SJCRH30 (cell line): Measurements from ENCODE around the gene CERS5. TPM values are rescaled to one million over a fixed set of nuclear protein-coding genes. Genes with fewer than 3 reads are reported as not detected.
A peak's percentile ranks its signal among the peaks of the same experiment; 100 is the strongest.
"Not testable (repeated sequence)": the region's sequence is repeated elsewhere in the genome, so short reads cannot be mapped to it uniquely, and the experiment has no call there.

Experiments used
- DNase-seq, 2 experiments: peaks; one replicate each; pipeline ENCODE4 v3.0.0-alpha.2; 2015 to 2020
- H3K27ac ChIP-seq: fragments of 250-450 bp; sonication (Bioruptor Pico); 2 replicates; pipeline ENCODE4 v1.5.1; 2020; ENCODE audit warnings: mild to moderate bottlenecking, moderate library complexity
- H3K27me3 ChIP-seq: fragments of 250-450 bp; sonication (Bioruptor Pico); 2 replicates; pipeline ENCODE4 v1.5.1; 2020; ENCODE audit warnings: mild to moderate bottlenecking, moderate library complexity
- H3K36me3 ChIP-seq: fragments of 250-450 bp; sonication (Bioruptor Pico); 2 replicates; pipeline ENCODE4 v1.5.1; 2020; ENCODE audit warnings: mild to moderate bottlenecking, moderate library complexity
- H3K4me1 ChIP-seq: fragments of 250-450 bp; sonication (Bioruptor Pico); 2 replicates; pipeline ENCODE4 v1.5.1; 2020; ENCODE audit warnings: mild to moderate bottlenecking, moderate library complexity
- H3K4me3 ChIP-seq: fragments of 250-450 bp; sonication (Bioruptor Pico); 2 replicates; pipeline ENCODE4 v1.5.1; 2020; ENCODE audit warnings: mild to moderate bottlenecking, moderate library complexity
- H3K9me3 ChIP-seq: fragments of 250-450 bp; sonication (Bioruptor Pico); replicated peaks from 2 replicates; pipeline ENCODE4 v1.5.1; 2020; ENCODE audit warnings: mild to moderate bottlenecking, moderate library complexity
- total RNA-seq: library from RNA; depleted of rRNA; stranded (reverse); fragments of >200 nt; shearing (Covaris generic); gene quantifications from 2 replicates; pipeline ENCODE4 v1.2.3, GENCODE V29; 2014

The CERS5 gene
- total RNA-seq, 1 experiment from 2014 or later = 58.7 TPM

GRCh38 chr12:50089730-50090129 lies 77.4 kb downstream of the CERS5 start:
- H3K36me3 ChIP-seq = peaks cover 69% of the 10 kb centered on the region
- no peaks in the 10 kb centered on the region for H3K9me3 ChIP-seq
- H3K4me1 ChIP-seq = no peaks in the 10 kb centered on the region; the same call in 1 of the 2 replicates
- H3K27ac ChIP-seq = no peak overlapping the region
- DNase-seq = no peak
- no peak overlapping the region for H3K4me3 ChIP-seq
- H3K27me3 ChIP-seq = no peaks in the 10 kb centered on the region

- Histone ChIP-seq H3K4me1 (no peaks in the 10 kb centered on the region; the same call in 1 of the 2 replicates), H3K9me3 (no peaks in the 10 kb centered on the region), H3K36me3 (peaks cover 60% of the 10 kb centered on the region), H3K27me3 (no peaks in the 10 kb centered on the region), H3K4me3 (no peak overlapping the region), H3K27ac (no peak overlapping the region)
- DNase-seq = peak; percentile 59 to 79
These were observed 78.4 kb downstream of the CERS5 start for GRCh38 chr12:50088577-50089335.

GRCh38 chr12:50087995-50088394 lies 79.2 kb downstream of the CERS5 start:
- Histone ChIP-seq H3K27me3 (no peaks in the 10 kb centered on the region), H3K36me3 (peaks cover 53% of the 10 kb centered on the region), H3K27ac (no peak overlapping the region), H3K9me3 (no peaks in the 10 kb centered on the region), H3K4me3 (no peak overlapping the region), H3K4me1 (no peaks in the 10 kb centered on the region; the same call in 1 of the 2 replicates)
- no peak for DNase-seq

GRCh38 chr12:50087151-50087550 lies 80.0 kb downstream of the CERS5 start:
- Histone ChIP-seq H3K27ac (no peak overlapping the region), H3K27me3 (no peaks in the 10 kb centered on the region), H3K9me3 (no peaks in the 10 kb centered on the region), H3K36me3 (peaks cover 47% of the 10 kb centered on the region), H3K4me1 (no peaks in the 10 kb centered on the region; the same call in 1 of the 2 replicates), H3K4me3 (no peak overlapping the region)
- DNase-seq = no peak

- no peaks in the 10 kb centered on the region for H3K27me3 ChIP-seq
- H3K27ac ChIP-seq = no peak overlapping the region
- H3K36me3 ChIP-seq = peaks cover 40% of the 10 kb centered on the region
- no peak for DNase-seq
- no peaks in the 10 kb centered on the region for H3K9me3 ChIP-seq
- no peaks in the 10 kb centered on the region; the same call in 1 of the 2 replicates for H3K4me1 ChIP-seq
- no peak overlapping the region; the same call in 1 of the 2 replicates for H3K4me3 ChIP-seq
These were observed 81.0 kb downstream of the CERS5 start for GRCh38 chr12:50086148-50086547.

- H3K27me3 ChIP-seq = no peaks in the 10 kb centered on the region
- H3K4me1 ChIP-seq = no peaks in the 10 kb centered on the region; the same call in 1 of the 2 replicates
- H3K9me3 ChIP-seq = no peaks in the 10 kb centered on the region
- H3K4me3 ChIP-seq = peak overlapping the region; percentile 68
- peak overlapping the region; percentile 80 for H3K27ac ChIP-seq
- peaks cover 36% of the 10 kb centered on the region for H3K36me3 ChIP-seq
- no peak for DNase-seq
These were observed 81.5 kb downstream of the CERS5 start for GRCh38 chr12:50085615-50086072.

GRCh38 chr12:50084775-50085614 lies 82.2 kb downstream of the CERS5 start, which contains the start of gene SMARCD1:
TSS of gene SMARCD1 (plus strand) at chr12:50085342. CDS start at chr12:50085370, 28 bp downstream.
- H3K27ac ChIP-seq = peak within 1 kb of the TSS; percentile 80
- peak within 1 kb of the TSS; percentile 68 for H3K4me3 ChIP-seq
- DNase-seq = peak; percentile 97 to 98
- H3K27me3 ChIP-seq = no peaks in the 10 kb centered on the region
- H3K4me1 ChIP-seq = no peaks in the 10 kb centered on the region; the same call in 1 of the 2 replicates
- H3K9me3 ChIP-seq = no peaks in the 10 kb centered on the region
- peaks cover 30% of the 10 kb centered on the region for H3K36me3 ChIP-seq

- not testable (repeated sequence) for DNase-seq, H3K27me3 ChIP-seq, H3K4me1 ChIP-seq, H3K9me3 ChIP-seq
- Histone ChIP-seq H3K36me3 (peaks cover 24% of the 10 kb centered on the region), H3K27ac (peak overlapping the region; percentile 80), H3K4me3 (peak overlapping the region; percentile 68)
These were observed 82.8 kb downstream of the CERS5 start for GRCh38 chr12:50084409-50084774.

GRCh38 chr12:50083301-50083700 lies 83.9 kb downstream of the CERS5 start:
- peaks cover 15% of the 10 kb centered on the region for H3K36me3 ChIP-seq
- no peaks in the 10 kb centered on the region for H3K27me3 ChIP-seq
- no peak for DNase-seq
- H3K4me3 ChIP-seq = no peak overlapping the region
- H3K4me1 ChIP-seq = no peaks in the 10 kb centered on the region; the same call in 1 of the 2 replicates
- H3K27ac ChIP-seq = no peak overlapping the region
- no peaks in the 10 kb centered on the region for H3K9me3 ChIP-seq

GRCh38 chr12:50082644-50083043 lies 84.5 kb downstream of the CERS5 start:
- peaks cover 8% of the 10 kb centered on the region for H3K36me3 ChIP-seq
- no peak overlapping the region for H3K27ac ChIP-seq
- H3K9me3 ChIP-seq = no peaks in the 10 kb centered on the region
- no peaks in the 10 kb centered on the region for H3K27me3 ChIP-seq
- DNase-seq = no peak
- H3K4me1 ChIP-seq = no peaks in the 10 kb centered on the region; the same call in 1 of the 2 replicates
- H3K4me3 ChIP-seq = no peak overlapping the region

- no peaks in the 10 kb centered on the region for H3K9me3 ChIP-seq
- no peaks in the 10 kb centered on the region; the same call in 1 of the 2 replicates for H3K4me1 ChIP-seq
- H3K27ac ChIP-seq = no peak overlapping the region
- no peak overlapping the region for H3K4me3 ChIP-seq
- no peak for DNase-seq
- no peaks in the 10 kb centered on the region for H3K36me3 ChIP-seq
- no peaks in the 10 kb centered on the region for H3K27me3 ChIP-seq
These were observed 85.9 kb downstream of the CERS5 start for GRCh38 chr12:50081096-50081808.

GRCh38 chr12:50079771-50080170 lies 87.4 kb downstream of the CERS5 start:
- H3K9me3 ChIP-seq = no peaks in the 10 kb centered on the region
- H3K27me3 ChIP-seq = no peaks in the 10 kb centered on the region
- H3K27ac ChIP-seq = no peak overlapping the region
- H3K4me1 ChIP-seq = peaks cover 4% of the 10 kb centered on the region
- no peaks in the 10 kb centered on the region for H3K36me3 ChIP-seq
- H3K4me3 ChIP-seq = no peak overlapping the region
- no peak for DNase-seq
